ENCODE data around the gene PAX6. TPM values are rescaled to one million over a fixed set of nuclear protein-coding genes. Genes with fewer than 3 reads are reported as not detected.

PAX6 gene
- not detected for total RNA-seq

GRCh38 chr11:31810779-31811647, at the start of gene PAX6:
Gene PAX6, minus strand, starts transcription at chr11:31811322. Its CDS starts 4,911 bp downstream, at chr11:31806411.
- CTCF ChIA-PET, result interaction anchor here (1.2 kb wide), 1 partner anchor 27 kb away, joined by 3 read pairs; no protein-coding TSS in a partner anchor
- POLR2A ChIA-PET, result no interaction called here

GRCh38 chr11:31860391-31860790, 49.3 kb upstream of the PAX6 start:
- ChIA-PET CTCF (interaction anchor here (0.9 kb wide), 1 partner anchor 14 kb away, joined by 5 read pairs; no protein-coding TSS in a partner anchor), POLR2A (no interaction called here)

GRCh38 chr11:31856248-31856647, 45.1 kb upstream of the PAX6 start:
- ChIA-PET POLR2A (no interaction called here), CTCF (no interaction called here)

- CTCF ChIA-PET, result no interaction called here
These were observed 44.3 kb upstream of the PAX6 start for GRCh38 chr11:31855466-31855865.

GRCh38 chr11:31850365-31850764, 39.2 kb upstream of the PAX6 start:
- POLR2A ChIA-PET, result no interaction called here
- CTCF ChIA-PET, result no interaction called here

More at GRCh38 chr11:31855466-31855865, 44.3 kb upstream of the PAX6 start:
- POLR2A ChIA-PET, result no interaction called here

GRCh38 chr11:31847761-31848160, 36.6 kb upstream of the PAX6 start:
- POLR2A ChIA-PET, result no interaction called here

GRCh38 chr11:31845331-31845730, 34.2 kb upstream of the PAX6 start:
- ChIA-PET CTCF (interaction anchor here (1.6 kb wide), 1 partner anchor 15 kb away, joined by 5 read pairs; no protein-coding TSS in a partner anchor), POLR2A (no interaction called here)

More at GRCh38 chr11:31847761-31848160, 36.6 kb upstream of the PAX6 start:
- CTCF ChIA-PET, result no interaction called here

- CTCF ChIA-PET, result no interaction called here
These were observed 33.2 kb upstream of the PAX6 start for GRCh38 chr11:31844351-31844750.

GRCh38 chr11:31841435-31841834, 30.3 kb upstream of the PAX6 start:
- POLR2A ChIA-PET, result no interaction called here
- CTCF ChIA-PET, result no interaction called here

More at GRCh38 chr11:31844351-31844750, 33.2 kb upstream of the PAX6 start:
- POLR2A ChIA-PET, result no interaction called here

GRCh38 chr11:31834237-31834636, 23.1 kb upstream of the PAX6 start:
- POLR2A ChIA-PET, result no interaction called here
- CTCF ChIA-PET, result no interaction called here

- POLR2A ChIA-PET, result no interaction called here
- CTCF ChIA-PET, result no interaction called here
These were observed 19.3 kb upstream of the PAX6 start for GRCh38 chr11:31830406-31830805.

GRCh38 chr11:31828217-31828616, 17.1 kb upstream of the PAX6 start:
- ChIA-PET CTCF (no interaction called here), POLR2A (no interaction called here)

- CTCF ChIA-PET, result no interaction called here
- POLR2A ChIA-PET, result no interaction called here
These were observed 16.5 kb upstream of the PAX6 start for GRCh38 chr11:31827455-31828206.

GRCh38 chr11:31826536-31827438, 15.7 kb upstream of the PAX6 start:
- CTCF ChIA-PET, result no interaction called here

GRCh38 chr11:31825838-31826484, 14.8 kb upstream of the PAX6 start:
- ChIA-PET CTCF (interaction anchor here (1.1 kb wide), 1 partner anchor 20 kb away, joined by 3 read pairs; no protein-coding TSS in a partner anchor), POLR2A (no interaction called here)

More at GRCh38 chr11:31826536-31827438, 15.7 kb upstream of the PAX6 start:
- POLR2A ChIA-PET, result no interaction called here

- ChIA-PET CTCF (interaction anchor here (1.1 kb wide), 1 partner anchor 20 kb away, joined by 3 read pairs; no protein-coding TSS in a partner anchor), POLR2A (no interaction called here)
These were observed 14.0 kb upstream of the PAX6 start for GRCh38 chr11:31824879-31825837.

- CTCF ChIA-PET, result no interaction called here
- POLR2A ChIA-PET, result no interaction called here
These were observed 13.3 kb upstream of the PAX6 start for GRCh38 chr11:31824332-31824878.
